Measurements from ENCODE around the gene APELA. TPM values are rescaled to one million over a fixed set of nuclear protein-coding genes. Genes with fewer than 3 reads are reported as not detected.
"Not testable (repeated sequence)": the region's sequence is repeated elsewhere in the genome, so short reads cannot be mapped to it uniquely, and the experiment has no call there.

The APELA gene
- total and polyA plus RNA-seq, 2 donors (not counting 1 experiment from before 2014, with no cell fraction given): not detected

DNA sequence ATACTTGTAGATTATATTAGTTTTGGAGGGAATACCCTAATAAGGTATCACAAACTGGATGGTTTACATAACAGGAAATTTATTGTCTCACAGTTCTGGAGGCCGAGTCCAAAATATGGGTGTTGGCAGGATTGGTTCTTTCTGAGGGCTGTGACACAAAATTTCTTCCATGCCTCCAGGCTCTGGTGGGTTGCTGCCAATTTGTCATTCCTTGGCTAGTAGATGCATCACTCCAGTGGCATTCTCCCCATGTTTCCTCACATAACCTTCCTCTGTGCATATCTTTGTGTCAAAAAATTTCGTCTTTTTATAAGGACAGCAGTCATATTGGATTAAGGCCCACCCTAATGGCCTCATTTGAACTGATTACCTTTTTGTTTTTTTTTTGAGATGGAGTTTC is 49.3 kb downstream of the APELA start:
- H3K4me1 Mint-ChIP-seq: no peaks in the 10 kb centered on the region
- no peaks in the 10 kb centered on the region for H4K20me1 ChIP-seq (ENCODE audit: control insufficient read depth, insufficient read depth, low read length, poor library complexity, severe bottlenecking)
- intact Hi-C loops (cut with micrococcal nuclease): no loop called here
- CTCF ChIA-PET: no interaction called here
- no peaks in the 10 kb centered on the region for H3K36me3 ChIP-seq (replicated peaks in 1 of 2; ENCODE audit: control extremely low read depth in 1 of 2, control insufficient read depth in 1 of 2, extremely low read depth in 1 of 2, insufficient read depth in 2 of 2, low read length in 1 of 2)
- no peak overlapping the region for H3K9ac ChIP-seq (ENCODE audit: low read length)
- H3K4me1 ChIP-seq (ENCODE audit: control insufficient read depth in 2 of 2, insufficient read depth in 2 of 2, low read length in 2 of 2): no peaks in the 10 kb centered on the region
- ATAC-seq (ENCODE audit: low read depth) (no peak), DNase-seq (no peak)
- H3K27ac ChIP-seq (ENCODE audit: low read length in 2 of 2): no peak overlapping the region
- H3K4me3 ChIP-seq (ENCODE audit: control extremely low read depth in 1 of 5, extremely low read depth in 1 of 5, insufficient read depth in 1 of 5, low read depth in 2 of 5, low read length in 4 of 5): no peak overlapping the region
- no peaks in the 10 kb centered on the region for H3K27me3 ChIP-seq (replicated peaks in 1 of 4; ENCODE audit: control extremely low read depth in 1 of 4, control insufficient read depth in 3 of 4, insufficient read depth in 4 of 4, low read length in 3 of 4)
- H3K79me2 ChIP-seq (ENCODE audit: control insufficient read depth, insufficient read depth, low read length): no peaks in the 10 kb centered on the region
- POLR2A ChIA-PET: no interaction called here
- peaks cover 0 to 11% (median 0%) of the 10 kb centered on the region in 3 donors for H3K9me3 ChIP-seq (ENCODE audit: control extremely low read depth in 1 of 3, control insufficient read depth in 2 of 3, insufficient read depth in 1 of 3, low read length in 2 of 3)
- no peak overlapping the region for H2AFZ ChIP-seq (ENCODE audit: insufficient read depth, low read depth, low read length, poor library complexity, severe bottlenecking)
- H3K27ac Mint-ChIP-seq: no peak overlapping the region
- H3K9me3 Mint-ChIP-seq (ENCODE audit: insufficient read depth): no peaks in the 10 kb centered on the region
- peaks cover 8% of the 10 kb centered on the region for H3K27me3 Mint-ChIP-seq
- TF ChIP-seq CTCF (IDR thresholded peaks at IDR 0.05) (no peak), EZH2 (IDR thresholded peaks at IDR 0.05; ENCODE audit: borderline replicate concordance, insufficient read depth, low read depth, low read length, poor library complexity, severe bottlenecking) (no peak)
- no peak overlapping the region for H3K4me2 ChIP-seq (replicated peaks; ENCODE audit: low read depth, low read length, poor library complexity, severe bottlenecking)
- no CpG with 5 or more reads among the region's 2 CpGs for WGBS (ENCODE audit: insufficient coverage)
- no peak overlapping the region for H3K4me3 Mint-ChIP-seq

DNA sequence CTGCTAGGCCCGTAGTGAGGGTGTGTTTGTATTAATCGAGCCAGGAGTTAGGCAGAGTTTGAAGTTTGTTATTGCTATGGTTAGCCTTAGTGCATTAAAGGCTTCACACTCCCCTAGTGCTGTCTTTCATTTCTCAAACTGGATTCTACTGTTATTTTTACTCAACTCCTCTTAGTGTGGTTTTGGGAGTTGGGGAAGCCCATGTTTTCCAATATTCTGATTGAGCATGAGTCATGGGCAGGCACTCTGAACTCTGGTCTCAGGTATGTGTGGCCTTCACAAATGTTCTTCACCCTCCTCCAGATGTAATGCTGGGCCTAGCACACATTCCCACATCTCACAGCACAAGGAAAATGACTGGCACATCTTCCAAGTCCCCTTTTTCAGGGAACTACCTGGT is 50.1 kb downstream of the APELA start:
- H3K9me3 Mint-ChIP-seq (ENCODE audit: insufficient read depth); H3K4me1 ChIP-seq (ENCODE audit: control insufficient read depth in 2 of 2, insufficient read depth in 2 of 2, low read length in 2 of 2); H3K27me3 ChIP-seq (replicated peaks in 1 of 4; ENCODE audit: control extremely low read depth in 1 of 4, control insufficient read depth in 3 of 4, insufficient read depth in 4 of 4, low read length in 3 of 4); DNase-seq; CTCF ChIA-PET; H2AFZ ChIP-seq (ENCODE audit: insufficient read depth, low read depth, low read length, poor library complexity, severe bottlenecking); H4K20me1 ChIP-seq (ENCODE audit: control insufficient read depth, insufficient read depth, low read length, poor library complexity, severe bottlenecking); intact Hi-C loops (cut with micrococcal nuclease); H3K9ac ChIP-seq (ENCODE audit: low read length); H3K4me2 ChIP-seq (replicated peaks; ENCODE audit: low read depth, low read length, poor library complexity, severe bottlenecking); H3K4me1 Mint-ChIP-seq; H3K27ac Mint-ChIP-seq; H3K36me3 ChIP-seq (replicated peaks in 1 of 2; ENCODE audit: control extremely low read depth in 1 of 2, control insufficient read depth in 1 of 2, extremely low read depth in 1 of 2, insufficient read depth in 2 of 2, low read length in 1 of 2); H3K79me2 ChIP-seq (ENCODE audit: control insufficient read depth, insufficient read depth, low read length); H3K4me3 Mint-ChIP-seq; H3K27me3 Mint-ChIP-seq; POLR2A ChIA-PET; H3K4me3 ChIP-seq (ENCODE audit: control extremely low read depth in 1 of 5, extremely low read depth in 1 of 5, insufficient read depth in 1 of 5, low read depth in 2 of 5, low read length in 4 of 5); ATAC-seq (ENCODE audit: low read depth); H3K27ac ChIP-seq (ENCODE audit: low read length in 2 of 2): not testable (repeated sequence)
- peaks cover 0 to 11% (median 0%) of the 10 kb centered on the region in 3 donors for H3K9me3 ChIP-seq (ENCODE audit: control extremely low read depth in 1 of 3, control insufficient read depth in 2 of 3, insufficient read depth in 1 of 3, low read length in 2 of 3)
- WGBS (ENCODE audit: insufficient coverage): no CpG with 5 or more reads among the region's 2 CpGs
